Effector memory CD4-positive, alpha-beta T cell (primary cell): ENCODE data around the gene TRABD2B.

Source experiments
- DNase-seq, 3 donors: peaks; one replicate each; pipeline ENCODE4 v3.0.0-alpha.2; 2020
- H3K27ac ChIP-seq: 2 replicates; pipeline ENCODE4 v1.7.0; 2013; ENCODE audit warnings: mild to moderate bottlenecking, low read length, moderate library complexity; ENCODE audit not compliant: insufficient read depth, poor library complexity, severe bottlenecking
- H3K27me3 ChIP-seq: replicated peaks from 2 replicates; pipeline ENCODE4 v1.7.0; 2013; ENCODE audit warnings: mild to moderate bottlenecking, low read length; ENCODE audit not compliant: insufficient read depth, control insufficient read depth, poor library complexity, severe bottlenecking
- H3K36me3 ChIP-seq: 2 replicates; pipeline ENCODE4 v1.7.0; 2013; ENCODE audit warnings: mild to moderate bottlenecking, low read length, moderate library complexity; ENCODE audit not compliant: control insufficient read depth, insufficient read depth
- H3K4me1 ChIP-seq: 2 replicates; pipeline ENCODE4 v1.7.0; 2013; ENCODE audit warnings: low read length, mild to moderate bottlenecking; ENCODE audit not compliant: control insufficient read depth, insufficient read depth, poor library complexity, severe bottlenecking
- H3K4me3 ChIP-seq: 2 replicates; pipeline ENCODE4 v1.7.0; 2013; ENCODE audit warnings: low read length, low read depth, mild to moderate bottlenecking; ENCODE audit not compliant: insufficient read depth, poor library complexity, severe bottlenecking
- H3K9me3 ChIP-seq: 2 replicates; pipeline ENCODE4 v1.7.0; 2013; ENCODE audit warnings: mild to moderate bottlenecking, low read length, moderate library complexity; ENCODE audit not compliant: control insufficient read depth

TRABD2B gene

GRCh38 chr1:47772281-47772680, 224.9 kb downstream of the TRABD2B start:
- H3K36me3 ChIP-seq = no peaks in the 10 kb centered on the region
- no peak for DNase-seq
- H3K4me1 ChIP-seq = no peaks in the 10 kb centered on the region
- H3K27ac ChIP-seq = no peak overlapping the region
- H3K27me3 ChIP-seq = no peaks in the 10 kb centered on the region
- no peaks in the 10 kb centered on the region for H3K9me3 ChIP-seq
- no peak overlapping the region for H3K4me3 ChIP-seq

GRCh38 chr1:47771751-47772150, 225.4 kb downstream of the TRABD2B start:
- no peaks in the 10 kb centered on the region for H3K27me3 ChIP-seq
- H3K36me3 ChIP-seq = no peaks in the 10 kb centered on the region
- no peaks in the 10 kb centered on the region for H3K9me3 ChIP-seq
- no peak overlapping the region for H3K4me3 ChIP-seq
- DNase-seq = no peak
- H3K4me1 ChIP-seq = no peaks in the 10 kb centered on the region
- H3K27ac ChIP-seq = no peak overlapping the region

- Histone ChIP-seq H3K4me3 (no peak overlapping the region), H3K9me3 (no peaks in the 10 kb centered on the region), H3K36me3 (no peaks in the 10 kb centered on the region), H3K27ac (no peak overlapping the region), H3K4me1 (no peaks in the 10 kb centered on the region), H3K27me3 (no peaks in the 10 kb centered on the region)
- DNase-seq = no peak
Observed at GRCh38 chr1:47769983-47770382, 227.2 kb downstream of the TRABD2B start.

- no peak overlapping the region for H3K27ac ChIP-seq
- DNase-seq = no peak
- no peak overlapping the region for H3K4me3 ChIP-seq
- no peaks in the 10 kb centered on the region for H3K4me1 ChIP-seq
- H3K27me3 ChIP-seq = no peaks in the 10 kb centered on the region
- H3K36me3 ChIP-seq = no peaks in the 10 kb centered on the region
- no peaks in the 10 kb centered on the region for H3K9me3 ChIP-seq
Observed at GRCh38 chr1:47769295-47769694, 227.9 kb downstream of the TRABD2B start.

- no peaks in the 10 kb centered on the region for H3K27me3 ChIP-seq
Observed at GRCh38 chr1:47767741-47768100, 229.5 kb downstream of the TRABD2B start.

GRCh38 chr1:47766832-47767740, 230.1 kb downstream of the TRABD2B start:
- Histone ChIP-seq H3K27me3 (no peaks in the 10 kb centered on the region), H3K27ac (no peak overlapping the region)

More at GRCh38 chr1:47767741-47768100, 229.5 kb downstream of the TRABD2B start:
- no peaks in the 10 kb centered on the region for H3K9me3 ChIP-seq
- no peaks in the 10 kb centered on the region for H3K36me3 ChIP-seq
- no peaks in the 10 kb centered on the region for H3K4me1 ChIP-seq
- DNase-seq = no peak
- H3K4me3 ChIP-seq = no peak overlapping the region
- no peak overlapping the region for H3K27ac ChIP-seq

GRCh38 chr1:47765742-47766485, 231.3 kb downstream of the TRABD2B start:
- Histone ChIP-seq H3K9me3 (no peaks in the 10 kb centered on the region), H3K4me1 (no peaks in the 10 kb centered on the region), H3K4me3 (no peak overlapping the region), H3K27ac (no peak overlapping the region), H3K27me3 (no peaks in the 10 kb centered on the region), H3K36me3 (no peaks in the 10 kb centered on the region)
- no peak for DNase-seq

More at GRCh38 chr1:47766832-47767740, 230.1 kb downstream of the TRABD2B start:
- DNase-seq = no peak
- H3K4me3 ChIP-seq = no peak overlapping the region
- no peaks in the 10 kb centered on the region for H3K36me3 ChIP-seq
- H3K4me1 ChIP-seq = no peaks in the 10 kb centered on the region
- no peaks in the 10 kb centered on the region for H3K9me3 ChIP-seq

- no peaks in the 10 kb centered on the region for H3K36me3 ChIP-seq
- DNase-seq = no peak
- no peaks in the 10 kb centered on the region for H3K27me3 ChIP-seq
- no peaks in the 10 kb centered on the region for H3K9me3 ChIP-seq
- no peak overlapping the region for H3K27ac ChIP-seq
- H3K4me1 ChIP-seq = no peaks in the 10 kb centered on the region
- H3K4me3 ChIP-seq = no peak overlapping the region
Observed at GRCh38 chr1:47765236-47765635, 231.9 kb downstream of the TRABD2B start.

- no peak overlapping the region for H3K27ac ChIP-seq
- no peak for DNase-seq
- H3K36me3 ChIP-seq = no peaks in the 10 kb centered on the region
- no peak overlapping the region for H3K4me3 ChIP-seq
- no peaks in the 10 kb centered on the region for H3K4me1 ChIP-seq
- no peaks in the 10 kb centered on the region for H3K27me3 ChIP-seq
- H3K9me3 ChIP-seq = no peaks in the 10 kb centered on the region
Observed at GRCh38 chr1:47764461-47765046, 232.6 kb downstream of the TRABD2B start.
